T-helper 2 cell treated with Interferon-gamma antibody and Interleukin-4, amounts not matched to agents 100 ng/mL and 5 ng/mL, for 36 hours (primary cell): Measurements from ENCODE around the gene ADAM10. TPM values are rescaled to one million over a fixed set of nuclear protein-coding genes. Genes with fewer than 3 reads are reported as not detected.
"Not testable (repeated sequence)": the region's sequence is repeated elsewhere in the genome, so short reads cannot be mapped to it uniquely, and the experiment has no call there.

Experiments
- intact Hi-C: fragments of 100-400 bp; cut with micrococcal nuclease; formaldehyde crosslinking; loops from one replicate; pipeline ENCODE4 v1.15.1; 2023
- total RNA-seq: library from RNA; stranded (reverse); gene quantifications from 2 replicates; pipeline ENCODE4 v1.2.3, GENCODE V29; 2022

Gene ADAM10
- total RNA-seq, 1 donor from 2014 or later, result 166 TPM

- intact Hi-C loops, result no loop called here
Measured at GRCh38 chr15:58678683-58679082, 70.8 kb downstream of the ADAM10 start.

DNA sequence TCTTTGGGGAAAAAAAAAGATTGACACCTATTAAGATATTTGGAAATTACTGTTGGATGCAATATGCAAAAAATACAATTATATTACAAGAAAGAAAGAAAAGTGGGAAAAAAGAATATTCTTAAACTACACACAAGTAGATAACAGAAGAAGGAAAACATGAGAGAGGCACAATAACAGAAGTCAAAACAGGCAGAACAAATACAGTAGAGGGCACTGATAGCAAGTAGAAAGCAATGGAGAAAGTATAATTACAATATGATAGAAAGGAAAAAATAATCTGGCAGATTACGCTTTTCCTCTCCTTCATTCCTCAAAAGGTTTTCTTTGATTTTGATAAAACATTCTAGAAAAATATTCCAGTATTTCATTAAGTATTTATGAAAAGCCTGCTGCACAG is 72.1 kb downstream of the ADAM10 start:
- intact Hi-C loops, result no loop called here

- intact Hi-C loops, result no loop called here
Measured at GRCh38 chr15:58676766-58677165, 72.7 kb downstream of the ADAM10 start.

DNA sequence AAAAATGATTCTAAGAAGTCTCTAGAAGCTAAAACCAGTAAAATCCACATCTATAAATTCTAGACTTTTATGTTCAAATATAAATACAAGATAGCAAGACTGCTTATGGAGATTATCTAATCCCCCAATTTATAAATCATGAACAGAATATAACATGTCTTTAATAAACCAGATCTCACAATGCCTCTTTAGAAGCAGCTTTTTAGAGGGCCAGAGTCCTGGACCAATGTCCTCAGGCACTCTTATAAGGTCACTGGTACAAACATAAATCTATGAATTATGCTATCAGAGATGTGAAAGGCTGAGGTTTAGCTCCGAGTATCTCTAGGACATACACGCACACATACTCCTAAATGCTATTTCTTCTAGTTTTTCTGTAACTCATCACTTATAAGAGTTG is 78.3 kb downstream of the ADAM10 start:
- intact Hi-C loops, result no loop called here

GRCh38 chr15:58669108-58669507 is 80.4 kb downstream of the ADAM10 start:
- intact Hi-C loops, result no loop called here

DNA sequence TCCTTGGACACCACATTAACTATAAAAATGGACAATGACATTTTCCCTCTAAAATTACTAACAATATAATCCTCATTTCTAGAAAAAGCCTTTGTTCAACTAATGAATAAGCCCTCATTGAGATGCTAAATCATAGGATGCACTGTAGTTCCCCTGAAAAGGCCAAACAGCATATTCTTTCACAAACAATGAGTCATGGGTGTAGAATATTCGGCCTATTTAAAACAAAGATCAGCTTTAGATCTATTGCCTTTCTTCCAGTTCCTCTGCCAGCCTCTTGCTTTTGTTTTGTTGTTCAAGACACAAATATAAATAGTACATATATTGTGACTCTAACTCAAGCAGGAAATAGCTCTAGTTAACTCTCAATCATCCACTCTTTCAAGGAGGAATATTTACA is 82.5 kb downstream of the ADAM10 start:
- intact Hi-C loops, result no loop called here

DNA sequence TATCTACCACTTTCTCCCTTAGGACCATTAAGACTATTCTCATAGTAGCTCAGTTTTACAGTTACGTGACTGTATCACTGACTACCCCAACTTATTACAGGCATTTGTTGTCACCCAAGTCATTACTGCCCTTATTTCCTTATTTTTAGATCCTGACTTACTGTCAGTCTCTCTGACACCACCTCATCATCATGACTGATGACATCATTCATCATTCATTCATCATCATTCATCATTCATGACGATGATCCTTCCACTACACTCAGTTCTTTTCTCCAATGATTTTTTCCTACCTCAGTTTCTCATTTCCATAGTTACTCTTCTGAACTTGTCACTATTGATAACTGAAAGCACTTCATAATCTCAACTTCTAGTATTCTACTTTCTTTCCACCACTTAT is 83.8 kb downstream of the ADAM10 start:
- intact Hi-C loops, result no loop called here

DNA sequence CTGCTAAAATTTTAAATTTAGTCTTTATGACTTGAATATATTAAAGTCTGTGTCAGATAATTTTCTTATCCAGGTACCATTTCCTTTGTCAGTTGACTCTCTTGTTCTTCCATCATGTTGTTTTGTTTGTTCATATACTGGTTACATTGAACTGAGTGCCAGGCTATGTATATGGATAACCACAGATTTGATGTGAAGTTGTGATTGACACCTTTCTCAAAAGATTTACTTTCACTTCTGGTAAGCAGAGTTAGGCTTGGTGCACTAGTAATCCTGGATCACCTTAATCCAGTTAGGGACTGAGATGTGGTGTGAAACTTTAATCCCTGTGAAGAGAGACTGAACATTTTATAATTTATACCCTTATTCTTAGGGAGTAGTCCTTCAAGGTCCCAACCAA is 99.4 kb downstream of the ADAM10 start:
- intact Hi-C loops, result no loop called here

GRCh38 chr15:58649175-58649574 is 100.3 kb downstream of the ADAM10 start:
- intact Hi-C loops, result no loop called here

DNA sequence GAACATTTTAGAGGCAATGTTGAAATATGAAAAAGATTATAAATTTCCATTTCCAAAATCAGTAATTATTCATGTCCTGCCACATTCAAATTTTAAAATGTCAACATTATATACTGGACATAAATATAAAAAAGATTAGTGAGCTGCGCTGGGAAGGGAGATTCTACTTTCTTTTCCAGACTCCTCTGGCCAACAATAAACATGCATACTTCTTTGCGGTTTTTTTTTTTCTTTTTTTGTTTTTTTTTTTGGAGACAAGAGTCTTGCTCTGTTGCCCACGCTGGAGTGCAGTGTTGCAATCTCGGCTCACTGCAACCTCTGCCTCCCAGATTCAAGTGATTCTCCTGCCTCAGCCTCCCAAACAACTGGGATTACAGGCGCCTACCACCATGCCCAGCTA is 105.5 kb downstream of the ADAM10 start:
- intact Hi-C loops, result no loop called here

- intact Hi-C loops, result no loop called here
Measured at GRCh38 chr15:58641660-58642059, 107.8 kb downstream of the ADAM10 start.

DNA sequence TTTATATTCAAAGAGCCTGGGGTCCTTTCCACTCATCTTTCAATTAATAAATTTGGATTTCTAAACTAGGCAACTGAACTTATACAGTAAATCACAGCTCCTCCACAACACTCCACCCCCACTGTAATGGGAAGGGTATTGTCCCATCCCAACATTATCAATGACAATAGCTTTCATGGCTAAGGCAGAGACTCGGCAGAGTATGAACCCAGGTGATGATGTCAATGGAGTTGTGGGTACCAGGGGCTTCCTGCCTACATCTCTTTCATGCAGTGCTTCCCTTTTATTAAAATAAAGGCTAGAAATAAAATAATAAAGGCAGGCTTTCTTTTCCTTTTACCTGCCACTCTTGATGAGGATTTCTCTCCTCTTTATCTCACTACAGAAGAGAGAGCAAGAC is 109.5 kb downstream of the ADAM10 start:
- intact Hi-C loops, result no loop called here

DNA sequence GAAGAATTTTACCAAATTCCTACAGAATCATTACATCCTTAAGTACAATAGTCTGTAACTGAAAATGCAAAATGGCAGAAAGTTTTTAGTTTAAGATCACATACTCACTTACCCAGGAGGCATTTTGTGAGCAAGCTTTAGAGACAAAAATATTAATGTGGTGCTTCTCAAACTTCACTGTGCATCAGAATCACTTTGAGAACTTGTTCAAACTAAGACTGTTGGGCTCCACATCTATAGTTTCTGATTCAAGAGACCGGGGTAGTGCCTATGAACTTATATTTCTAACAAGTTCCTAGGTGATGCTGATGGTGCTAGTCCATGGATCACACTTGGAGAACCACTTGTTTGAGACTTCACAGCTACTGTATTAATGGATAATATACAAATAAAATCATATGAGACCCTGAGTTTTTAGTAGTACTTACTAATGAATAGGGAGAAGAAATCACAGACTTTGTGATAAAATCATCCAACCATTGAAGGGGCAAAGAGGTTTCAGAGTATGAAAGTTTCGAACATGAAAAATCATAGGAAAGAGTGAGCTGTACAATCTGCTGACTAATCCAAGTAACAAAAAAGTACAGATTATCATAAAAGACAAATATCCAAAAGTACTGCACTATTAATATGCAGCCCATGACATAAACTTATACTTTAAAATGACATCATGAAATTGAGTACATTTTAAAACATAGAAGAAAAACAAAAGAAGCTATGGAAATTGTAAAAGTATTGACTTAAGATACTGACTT is 110.3 kb downstream of the ADAM10 start:
- intact Hi-C loops, result no loop called here

- intact Hi-C loops, result no loop called here
Measured at GRCh38 chr15:58632789-58633188, 116.7 kb downstream of the ADAM10 start.

- intact Hi-C loops, result no loop called here
Measured at GRCh38 chr15:58631319-58631718, 118.2 kb downstream of the ADAM10 start.

DNA sequence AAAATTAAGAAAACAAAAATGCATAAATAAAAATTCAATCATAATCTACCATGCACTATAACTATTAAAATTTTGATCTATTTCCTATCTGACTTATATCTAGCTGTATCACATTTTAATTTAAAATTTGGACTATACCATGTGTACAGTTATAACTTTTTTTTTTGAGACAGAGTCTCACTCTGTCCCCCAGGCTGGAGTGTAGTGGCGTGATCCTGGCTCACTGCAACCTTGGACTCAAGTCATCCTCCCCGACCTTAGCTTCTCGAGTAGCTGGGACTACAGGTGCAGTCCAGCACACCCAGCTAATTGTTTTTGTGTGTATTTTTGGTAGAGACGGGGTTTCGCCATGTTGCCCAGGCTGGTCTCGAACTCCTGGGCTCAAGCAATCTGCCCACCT is 119.9 kb downstream of the ADAM10 start:
- intact Hi-C loops, result no loop called here

DNA sequence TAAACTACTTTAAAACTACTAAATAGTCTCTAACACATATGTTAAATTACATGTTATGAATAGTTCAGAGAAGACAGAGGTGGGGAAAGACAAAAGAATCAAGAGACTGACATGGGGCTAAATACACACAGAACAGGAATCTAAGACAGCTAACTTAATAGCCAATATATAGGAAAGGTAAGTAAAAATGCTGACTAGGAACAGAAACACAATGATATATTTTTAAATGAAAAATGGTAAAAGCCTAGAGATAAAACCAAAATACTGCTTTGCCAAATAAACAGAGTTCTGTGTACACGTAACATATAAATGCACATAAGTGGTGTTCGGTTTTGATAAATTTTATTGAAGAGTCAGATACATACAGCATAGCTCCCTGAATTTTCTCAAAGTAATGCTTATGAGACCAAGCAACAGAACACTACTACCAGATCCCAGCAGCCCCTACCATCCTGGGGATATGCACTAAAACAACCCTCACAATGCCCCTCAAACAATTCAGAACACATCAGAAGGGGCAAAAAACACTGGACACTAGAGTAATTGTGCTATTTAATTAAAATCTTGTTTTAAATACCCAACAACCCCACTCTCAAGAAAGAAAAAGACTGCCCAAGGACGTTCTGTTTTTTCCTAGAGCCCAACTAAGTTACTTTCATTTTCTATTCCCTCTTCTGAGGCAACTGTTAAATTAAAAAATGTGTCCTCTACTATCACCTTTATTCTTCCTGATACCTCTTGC is 121.1 kb downstream of the ADAM10 start:
- intact Hi-C loops, result loop anchor here (1.0 kb wide), 1 partner anchor 121 kb away; the partner anchor contains the start of gene ADAM10

DNA sequence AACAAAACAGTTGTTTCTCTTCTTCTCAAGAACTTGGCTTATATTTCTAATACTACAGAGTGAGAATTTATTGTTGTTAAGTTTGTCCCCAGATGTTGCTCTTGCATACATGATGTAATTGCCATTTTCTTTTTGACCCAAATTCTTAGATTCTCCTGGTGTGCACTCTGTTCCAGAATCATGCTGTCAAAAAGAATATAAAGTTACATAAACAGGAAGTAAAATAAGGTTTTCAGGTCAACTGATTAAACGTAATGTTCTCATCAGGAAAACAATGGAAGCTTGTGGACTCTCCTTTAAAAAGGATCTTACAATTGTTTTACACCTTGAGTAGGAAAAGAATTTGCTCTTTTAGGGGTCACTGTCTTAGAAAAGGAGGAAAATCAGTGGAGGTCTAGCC is 121.8 kb downstream of the ADAM10 start:
- intact Hi-C loops, result loop anchor here (1.0 kb wide), 1 partner anchor 122 kb away; the partner anchor contains the start of gene ADAM10

- intact Hi-C loops, result no loop called here
Measured at GRCh38 chr15:58627046-58627445, 122.5 kb downstream of the ADAM10 start.

- intact Hi-C loops, result no loop called here
Measured at GRCh38 chr15:58626378-58626777, 123.1 kb downstream of the ADAM10 start.

- intact Hi-C loops, result no loop called here
Measured at GRCh38 chr15:58622877-58623276, 126.6 kb downstream of the ADAM10 start.

GRCh38 chr15:58620268-58620667 is 129.2 kb downstream of the ADAM10 start:
- intact Hi-C loops, result not testable (repeated sequence)

DNA sequence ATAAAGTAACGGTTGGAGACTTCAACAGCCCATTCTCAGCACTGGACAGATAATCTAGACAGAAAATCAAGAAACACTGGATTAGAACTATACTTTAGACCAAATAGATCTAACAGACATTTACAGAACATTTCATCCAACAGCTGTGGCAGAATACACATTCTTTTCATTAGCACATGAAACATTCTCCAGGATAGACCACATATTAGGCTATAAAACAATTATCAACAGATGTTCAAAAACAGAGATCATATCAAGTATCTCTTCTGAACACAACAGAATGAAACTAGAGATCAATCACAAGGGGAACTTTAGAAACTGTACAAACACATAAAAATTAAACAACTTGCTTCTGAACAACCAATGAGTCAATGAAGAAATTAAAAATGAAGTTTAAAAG is 133.3 kb downstream of the ADAM10 start:
- intact Hi-C loops, result no loop called here
